GM21423 (cell line): ENCODE measurements around the gene PGAP2.

Source experiments
- ATAC-seq: cut with Tn5 transposase; IDR thresholded peaks from one replicate; pipeline ENCODE4 v1.9.1; 2021; ENCODE audit warnings: mild to moderate bottlenecking, moderate library complexity; ENCODE audit not compliant: unreplicated experiment

PGAP2 gene

GRCh38 chr11:3831378-3832239 lies 23.2 kb downstream of the PGAP2 start:
- no peak for ATAC-seq

GRCh38 chr11:3832816-3833215 lies 24.5 kb downstream of the PGAP2 start:
- no peak for ATAC-seq

- ATAC-seq, result no peak
These were observed 25.1 kb downstream of the PGAP2 start for GRCh38 chr11:3833449-3833848.

- ATAC-seq, result no peak
These were observed 25.9 kb downstream of the PGAP2 start for GRCh38 chr11:3834349-3834663.

- ATAC-seq, result no peak
These were observed 26.5 kb downstream of the PGAP2 start for GRCh38 chr11:3834664-3835461.

GRCh38 chr11:3835751-3836150 lies 27.4 kb downstream of the PGAP2 start:
- ATAC-seq, result no peak

GRCh38 chr11:3836903-3837302 lies 28.5 kb downstream of the PGAP2 start:
- no peak for ATAC-seq

- ATAC-seq, result no peak
These were observed 29.4 kb downstream of the PGAP2 start for GRCh38 chr11:3837793-3838192.

GRCh38 chr11:3838504-3838903 lies 30.1 kb downstream of the PGAP2 start:
- ATAC-seq, result no peak

- no peak for ATAC-seq
These were observed 31.9 kb downstream of the PGAP2 start for GRCh38 chr11:3840004-3840869.

- ATAC-seq, result peak; percentile 32
These were observed 32.6 kb downstream of the PGAP2 start, which contains the start of gene RHOG for GRCh38 chr11:3840870-3841425. Gene RHOG (minus strand): TSS chr11:3840959. CDS start chr11:3828138, 12,821 bp downstream.

- ATAC-seq, result peak; percentile 50
These were observed 33.3 kb downstream of the PGAP2 start for GRCh38 chr11:3841426-3842350.

GRCh38 chr11:3843326-3843725 lies 35.0 kb downstream of the PGAP2 start:
- ATAC-seq, result no peak

- no peak for ATAC-seq
These were observed 36.9 kb downstream of the PGAP2 start for GRCh38 chr11:3845246-3845645.

- ATAC-seq, result no peak
These were observed 37.3 kb downstream of the PGAP2 start for GRCh38 chr11:3845670-3846069.

- ATAC-seq, result peak; percentile 45
These were observed 41.0 kb downstream of the PGAP2 start for GRCh38 chr11:3849297-3849874.

- ATAC-seq, result no peak
These were observed 45.1 kb downstream of the PGAP2 start for GRCh38 chr11:3853545-3853842.

GRCh38 chr11:3853899-3854659 lies 45.7 kb downstream of the PGAP2 start:
- peak; percentile 48 for ATAC-seq

GRCh38 chr11:3854660-3854976 lies 46.3 kb downstream of the PGAP2 start:
- ATAC-seq, result no peak
